Measurements from ENCODE around the gene SLIT1.

The SLIT1 gene

GRCh38 chr10:97016728-97017473 is 168.9 kb downstream of the SLIT1 start:
- TF ChIP-seq ZFX (IDR thresholded peaks at IDR 0.05), result no peak
- TF ChIP-seq, protein P1, sequence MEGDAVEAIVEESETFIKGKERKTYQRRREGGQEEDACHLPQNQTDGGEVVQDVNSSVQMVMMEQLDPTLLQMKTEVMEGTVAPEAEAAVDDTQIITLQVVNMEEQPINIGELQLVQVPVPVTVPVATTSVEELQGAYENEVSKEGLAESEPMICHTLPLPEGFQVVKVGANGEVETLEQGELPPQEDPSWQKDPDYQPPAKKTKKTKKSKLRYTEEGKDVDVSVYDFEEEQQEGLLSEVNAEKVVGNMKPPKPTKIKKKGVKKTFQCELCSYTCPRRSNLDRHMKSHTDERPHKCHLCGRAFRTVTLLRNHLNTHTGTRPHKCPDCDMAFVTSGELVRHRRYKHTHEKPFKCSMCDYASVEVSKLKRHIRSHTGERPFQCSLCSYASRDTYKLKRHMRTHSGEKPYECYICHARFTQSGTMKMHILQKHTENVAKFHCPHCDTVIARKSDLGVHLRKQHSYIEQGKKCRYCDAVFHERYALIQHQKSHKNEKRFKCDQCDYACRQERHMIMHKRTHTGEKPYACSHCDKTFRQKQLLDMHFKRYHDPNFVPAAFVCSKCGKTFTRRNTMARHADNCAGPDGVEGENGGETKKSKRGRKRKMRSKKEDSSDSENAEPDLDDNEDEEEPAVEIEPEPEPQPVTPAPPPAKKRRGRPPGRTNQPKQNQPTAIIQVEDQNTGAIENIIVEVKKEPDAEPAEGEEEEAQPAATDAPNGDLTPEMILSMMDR (conservative IDR thresholded peaks at IDR 0.05), result no peak
- H3K27ac ChIP-seq, result no peak overlapping the region

GRCh38 chr10:97015240-97015639 is 170.5 kb downstream of the SLIT1 start:
- TF ChIP-seq, protein P1 (conservative IDR thresholded peaks at IDR 0.05), result no peak
- TF ChIP-seq ZFX (IDR thresholded peaks at IDR 0.05), result no peak

GRCh38 chr10:97013983-97014382 is 171.8 kb downstream of the SLIT1 start:
- no peak overlapping the region for H3K27ac ChIP-seq

More at GRCh38 chr10:97015240-97015639, 170.5 kb downstream of the SLIT1 start:
- H3K27ac ChIP-seq, result no peak overlapping the region

GRCh38 chr10:97013568-97013967 is 172.2 kb downstream of the SLIT1 start:
- H3K27ac ChIP-seq, result no peak overlapping the region
- TF ChIP-seq, protein P1 (conservative IDR thresholded peaks at IDR 0.05), result no peak
- TF ChIP-seq ZFX (IDR thresholded peaks at IDR 0.05), result no peak

More at GRCh38 chr10:97013983-97014382, 171.8 kb downstream of the SLIT1 start:
- TF ChIP-seq, protein P1 (conservative IDR thresholded peaks at IDR 0.05), result no peak
- no peak for TF ChIP-seq ZFX (IDR thresholded peaks at IDR 0.05)

DNA sequence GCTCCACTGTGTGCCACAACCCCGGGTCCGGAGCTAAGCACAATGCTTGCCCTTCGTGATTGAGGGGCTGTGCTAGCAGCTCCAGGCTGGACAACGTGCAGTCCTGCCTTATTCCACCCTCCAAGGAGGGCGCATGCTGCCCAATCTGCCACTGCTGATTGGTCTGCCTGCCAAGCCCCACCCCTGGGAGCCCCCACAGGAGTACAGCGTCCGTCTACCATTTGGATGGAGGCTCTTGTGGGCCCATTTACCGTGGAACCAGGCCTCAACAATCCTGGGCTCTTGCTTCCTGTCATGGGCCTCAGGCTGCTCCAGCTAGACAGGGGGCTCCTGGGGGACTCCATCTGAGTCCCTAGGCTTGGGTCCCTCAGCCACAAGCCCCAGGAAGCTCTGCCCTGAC is 173.3 kb downstream of the SLIT1 start:
- TF ChIP-seq, protein P1 (conservative IDR thresholded peaks at IDR 0.05), result no peak
- no peak for TF ChIP-seq ZFX (IDR thresholded peaks at IDR 0.05)
- no peak overlapping the region for H3K27ac ChIP-seq

GRCh38 chr10:97011397-97011796 is 174.4 kb downstream of the SLIT1 start:
- H3K27ac ChIP-seq, result no peak overlapping the region
- TF ChIP-seq ZFX (IDR thresholded peaks at IDR 0.05), result no peak
- TF ChIP-seq, protein P1 (conservative IDR thresholded peaks at IDR 0.05), result no peak

GRCh38 chr10:97010695-97011206 is 175.0 kb downstream of the SLIT1 start:
- no peak overlapping the region for H3K27ac ChIP-seq
- TF ChIP-seq, protein P1 (conservative IDR thresholded peaks at IDR 0.05), result no peak
- TF ChIP-seq ZFX (IDR thresholded peaks at IDR 0.05), result no peak

Data from C4-2B (cell line).